Tibial nerve (tissue), 3 donors: ENCODE results near the gene PTPRT.

Source experiments
- EP300 ChIP-seq, 2 donors: sonication (generic); formaldehyde crosslinking; IDR thresholded peaks; one replicate each; pipeline ENCODE4 v1.6.1; 2017; ENCODE audit warnings: antibody characterized with exemption in 2 of 2, mild to moderate bottlenecking in 1 of 2
- POLR2A ChIP-seq, 2 donors: fragments of 450-650 bp; IDR thresholded peaks; one replicate each; pipeline ENCODE4 v1.6.1; 2017; ENCODE audit warnings: antibody characterized with exemption in 2 of 2, mild to moderate bottlenecking in 2 of 2, moderate library complexity in 2 of 2

DNA sequence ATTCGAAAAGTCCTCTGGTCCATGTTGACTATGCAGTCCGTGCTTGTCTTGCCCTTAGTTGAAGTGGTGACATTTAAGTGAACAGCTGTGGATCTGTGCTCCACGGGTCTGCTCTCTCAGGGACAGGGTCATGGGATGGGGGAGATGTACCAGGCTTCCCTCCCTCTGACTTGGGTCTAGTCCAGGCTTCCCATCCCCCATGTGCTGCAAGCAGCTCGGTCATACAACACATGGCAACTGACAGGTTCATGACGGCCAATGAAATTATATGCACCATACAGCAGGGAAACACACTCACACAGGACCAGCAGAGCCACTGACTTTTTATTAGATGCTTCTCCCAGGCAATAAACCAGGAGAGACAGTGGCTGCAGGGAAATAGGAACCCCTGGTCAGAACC, 201.4 kb downstream of the PTPRT start:
- no peak for TF ChIP-seq POLR2A (IDR thresholded peaks at IDR 0.05)
- no peak for TF ChIP-seq EP300 (IDR thresholded peaks at IDR 0.05)
